Activated CD8-positive, alpha-beta memory T cell treated with anti-CD3 and anti-CD28 coated beads for 36 hours (primary cell): ENCODE results near the gene CPNE2. TPM values are rescaled to one million over a fixed set of nuclear protein-coding genes. Genes with fewer than 3 reads are reported as not detected.
"Not testable (repeated sequence)": the region's sequence is repeated elsewhere in the genome, so short reads cannot be mapped to it uniquely, and the experiment has no call there.

Source experiments
- CTCF ChIA-PET: fragments of 350-600 bp; sonication (Branson Sonifier 250); formaldehyde crosslinking; loops from one replicate; lab custom pipeline; 2021; ENCODE audit warnings: antibody characterized with exemption; lab: Charles Lee
- POLR2A ChIA-PET: fragments of 350-600 bp; sonication (Branson Sonifier 250); formaldehyde crosslinking; loops from one replicate; lab custom pipeline; 2021; ENCODE audit warnings: antibody characterized with exemption; lab: Charles Lee
- total RNA-seq, 2 experiments: library from RNA; stranded (reverse); gene quantifications; one replicate each; pipeline ENCODE4 v1.2.3, GENCODE V29; 2021

The CPNE2 gene
- total RNA-seq, 2 experiments from 2014 or later, result 4.8 to 7.1 TPM

GRCh38 chr16:57091200-57091974 lies 996 bp upstream of the CPNE2 start:
- POLR2A ChIA-PET, result interaction anchor here (1.8 kb wide), 1 partner anchor 94 kb away, joined by 5 read pairs; the partner anchor contains the start of genes PSME3IP1 and RSPRY1

DNA sequence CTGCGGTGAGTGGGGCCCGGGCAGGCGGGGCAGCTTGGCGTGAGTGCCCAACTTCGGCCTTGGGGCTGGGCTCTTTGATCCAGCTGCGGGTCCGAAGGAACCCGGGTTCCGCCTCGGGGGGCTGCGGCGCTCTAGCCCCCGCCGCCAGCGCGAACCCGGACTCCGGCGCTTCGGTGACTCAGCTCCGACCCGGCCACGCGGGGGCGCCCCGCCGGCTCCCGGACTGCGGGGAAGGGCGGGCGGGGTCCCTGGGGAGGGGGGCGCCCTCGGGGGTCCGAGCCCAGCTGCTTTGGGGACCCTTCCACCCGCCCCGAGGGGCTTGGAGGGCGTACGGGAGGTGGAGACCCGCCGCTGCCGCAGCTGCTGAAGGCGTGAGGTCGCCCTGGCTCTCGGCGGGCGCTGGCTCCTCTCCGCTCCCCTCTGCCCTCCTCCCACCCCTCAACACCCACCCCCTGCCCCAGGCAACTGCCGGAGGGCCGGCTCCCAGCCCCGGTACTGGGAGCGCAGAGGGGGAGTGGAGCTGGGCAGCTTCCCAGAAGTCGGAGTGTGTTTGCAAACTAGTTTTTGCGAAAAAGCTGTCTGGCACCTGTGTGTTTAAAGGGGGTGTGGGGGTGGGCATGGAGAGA lies 516 bp downstream of the CPNE2 start:
- POLR2A ChIA-PET, result interaction anchor here (0.5 to 1.8 kb wide), 6 partner anchors 48 to 544 kb away, joined by 3 to 5 read pairs (median 4); partner anchors contain the start of genes HERPUD1, PSME3IP1 and RSPRY1
- CTCF ChIA-PET, result interaction anchor here (0.7 to 2.4 kb wide), 15 partner anchors 10 to 233 kb away, joined by 3 to 21 read pairs (median 4); partner anchors contain the start of gene ARL2BP

More at GRCh38 chr16:57091200-57091974, 996 bp upstream of the CPNE2 start:
- CTCF ChIA-PET, result interaction anchor here (1.2 to 1.5 kb wide), 2 partner anchors 36 to 232 kb away, joined by 3 to 4 read pairs; no protein-coding TSS in a partner anchor

DNA sequence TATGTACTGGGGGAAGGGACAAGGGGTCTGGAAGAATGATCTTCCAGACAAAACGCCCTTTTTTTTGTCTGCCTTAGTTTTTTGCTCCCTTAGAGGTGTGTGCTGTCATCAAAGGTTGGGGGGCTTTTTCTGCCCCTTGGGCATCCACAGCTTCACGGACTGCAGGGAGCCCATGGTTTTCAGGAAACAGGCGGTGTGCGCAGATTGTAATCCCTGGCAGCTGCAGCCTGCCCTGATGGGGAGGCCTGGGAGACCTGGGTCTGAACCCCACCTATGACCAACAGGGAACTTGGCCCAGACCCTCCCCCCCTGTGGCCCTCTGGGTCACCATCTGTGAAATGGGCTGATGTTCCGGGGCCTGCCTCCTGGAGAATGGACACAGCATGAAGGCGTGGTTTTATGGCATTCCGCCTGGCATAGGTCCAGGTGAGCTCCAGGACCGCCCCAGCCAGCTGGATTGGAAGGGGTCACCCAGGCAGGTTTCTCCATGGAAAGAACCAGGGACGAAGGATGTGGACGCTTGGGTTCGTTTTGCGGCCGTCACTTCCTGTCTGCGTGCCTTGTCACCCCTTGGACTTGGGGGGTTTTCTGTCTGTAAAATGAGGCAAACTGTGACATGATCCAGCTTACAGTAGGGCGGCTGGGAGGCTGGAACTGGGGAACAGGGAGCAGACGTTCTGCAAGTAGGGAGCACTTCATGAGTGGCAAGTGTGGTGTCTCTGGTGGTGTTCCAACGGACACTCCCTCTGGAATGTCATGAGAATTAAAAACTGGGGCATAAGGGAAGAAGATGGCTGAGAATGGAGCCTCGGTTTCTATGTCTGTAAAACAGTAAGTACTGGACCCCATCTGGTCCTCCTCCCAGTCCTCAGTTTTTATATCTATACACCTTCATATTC lies 1.5 kb downstream of the CPNE2 start:
- CTCF ChIA-PET, result interaction anchor here (0.5 to 2.4 kb wide), 8 partner anchors 9 to 152 kb away, joined by 3 to 21 read pairs (median 4); partner anchors contain the start of gene ARL2BP
- POLR2A ChIA-PET, result interaction anchor here (0.5 to 0.8 kb wide), 4 partner anchors 156 to 543 kb away, joined by 3 to 4 read pairs (median 3); partner anchors contain the start of gene HERPUD1

GRCh38 chr16:57094911-57095310 lies 2.5 kb downstream of the CPNE2 start:
- CTCF ChIA-PET, result interaction anchor here (0.9 to 2.4 kb wide), 2 partner anchors 11 to 12 kb away, joined by 3 to 21 read pairs; no protein-coding TSS in a partner anchor
- POLR2A ChIA-PET, result no interaction called here

GRCh38 chr16:57096192-57096591 lies 3.8 kb downstream of the CPNE2 start:
- POLR2A ChIA-PET, result no interaction called here
- CTCF ChIA-PET, result interaction anchor here (0.6 to 1.4 kb wide), 3 partner anchors 12 to 73 kb away, joined by 3 to 4 read pairs (median 3); no protein-coding TSS in a partner anchor

DNA sequence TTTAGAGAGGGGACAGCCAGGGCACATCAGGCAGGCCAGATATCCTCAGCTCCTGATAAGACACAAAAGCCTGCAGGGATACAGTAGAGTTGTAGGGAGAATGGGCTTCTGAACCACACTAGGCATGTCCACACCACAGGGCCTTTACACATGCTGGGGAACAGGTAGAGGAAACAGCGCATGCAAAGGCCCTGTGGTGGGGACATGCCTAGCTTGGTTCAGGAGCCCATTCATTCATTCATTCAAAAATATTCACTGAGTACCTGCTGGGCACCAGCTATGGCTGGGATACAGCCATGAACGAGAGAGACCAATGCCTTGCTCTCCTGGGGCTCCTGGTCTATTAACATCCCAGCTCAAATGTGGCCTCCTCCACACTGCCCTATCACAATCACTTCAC lies 4.4 kb downstream of the CPNE2 start:
- POLR2A ChIA-PET, result interaction anchor here (0.7 kb wide), 1 partner anchor 9 kb away, joined by 9 read pairs; no protein-coding TSS in a partner anchor
- CTCF ChIA-PET, result interaction anchor here (0.6 to 1.4 kb wide), 3 partner anchors 13 to 73 kb away, joined by 3 to 4 read pairs (median 3); no protein-coding TSS in a partner anchor

DNA sequence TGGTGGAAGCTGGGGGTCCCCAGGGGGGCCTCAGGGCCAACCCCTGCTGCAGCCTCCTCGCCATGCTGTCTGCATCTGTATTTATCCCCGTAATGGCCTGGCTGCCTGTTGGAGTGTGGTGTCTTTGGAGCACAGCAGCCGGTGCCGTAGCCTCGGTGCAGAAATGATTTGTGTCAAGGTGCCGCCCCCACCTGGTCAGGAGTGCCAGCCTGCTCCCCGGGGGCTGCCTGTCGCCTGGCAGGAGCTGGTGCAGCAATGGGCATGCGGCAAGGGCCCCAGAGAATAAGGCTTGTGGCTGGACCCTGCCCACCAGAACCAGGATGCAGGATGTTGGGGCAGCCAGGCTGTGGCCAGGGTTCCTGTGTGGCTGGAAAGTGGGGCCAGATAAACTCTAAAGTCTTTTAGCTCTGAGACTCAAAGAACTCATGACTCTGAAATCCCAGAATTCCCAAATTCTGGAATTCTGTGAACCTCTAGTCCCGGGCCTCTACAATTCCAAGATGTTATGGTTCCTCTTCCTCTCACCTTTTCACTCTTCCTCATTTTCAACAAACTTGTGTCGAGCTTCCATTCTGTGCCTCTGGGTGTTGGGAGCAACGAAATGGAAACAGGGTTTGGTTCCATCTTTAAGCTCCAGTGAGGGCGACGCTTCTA lies 5.9 kb downstream of the CPNE2 start:
- POLR2A ChIA-PET, result no interaction called here
- CTCF ChIA-PET, result no interaction called here

DNA sequence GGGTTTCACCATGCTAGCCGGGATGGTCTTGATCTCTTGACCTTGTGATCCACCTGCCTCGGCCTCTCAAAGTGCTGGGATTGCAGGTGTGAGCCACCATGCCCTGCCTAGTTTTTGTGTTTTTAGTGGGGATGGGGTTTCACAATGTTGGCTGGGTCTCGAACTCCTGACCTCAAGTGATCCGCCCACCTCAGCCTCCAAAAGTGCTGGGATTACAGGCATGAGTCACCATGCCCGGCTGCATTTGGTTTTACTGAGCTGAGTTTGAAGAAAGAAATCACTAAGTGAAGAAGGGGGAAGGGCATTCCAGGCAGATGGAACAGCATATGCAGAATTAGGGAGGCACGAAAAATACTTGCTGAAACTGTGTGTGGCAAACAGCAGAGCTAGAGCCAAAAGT lies 7.6 kb downstream of the CPNE2 start:
- CTCF ChIA-PET, result interaction anchor here (2.2 kb wide), 1 partner anchor 16 kb away, joined by 7 read pairs; no protein-coding TSS in a partner anchor
- POLR2A ChIA-PET, result not testable (repeated sequence)

GRCh38 chr16:57100445-57100844 lies 8.1 kb downstream of the CPNE2 start:
- ChIA-PET CTCF (interaction anchor here (2.2 kb wide), 1 partner anchor 17 kb away, joined by 7 read pairs; no protein-coding TSS in a partner anchor), POLR2A (no interaction called here)

DNA sequence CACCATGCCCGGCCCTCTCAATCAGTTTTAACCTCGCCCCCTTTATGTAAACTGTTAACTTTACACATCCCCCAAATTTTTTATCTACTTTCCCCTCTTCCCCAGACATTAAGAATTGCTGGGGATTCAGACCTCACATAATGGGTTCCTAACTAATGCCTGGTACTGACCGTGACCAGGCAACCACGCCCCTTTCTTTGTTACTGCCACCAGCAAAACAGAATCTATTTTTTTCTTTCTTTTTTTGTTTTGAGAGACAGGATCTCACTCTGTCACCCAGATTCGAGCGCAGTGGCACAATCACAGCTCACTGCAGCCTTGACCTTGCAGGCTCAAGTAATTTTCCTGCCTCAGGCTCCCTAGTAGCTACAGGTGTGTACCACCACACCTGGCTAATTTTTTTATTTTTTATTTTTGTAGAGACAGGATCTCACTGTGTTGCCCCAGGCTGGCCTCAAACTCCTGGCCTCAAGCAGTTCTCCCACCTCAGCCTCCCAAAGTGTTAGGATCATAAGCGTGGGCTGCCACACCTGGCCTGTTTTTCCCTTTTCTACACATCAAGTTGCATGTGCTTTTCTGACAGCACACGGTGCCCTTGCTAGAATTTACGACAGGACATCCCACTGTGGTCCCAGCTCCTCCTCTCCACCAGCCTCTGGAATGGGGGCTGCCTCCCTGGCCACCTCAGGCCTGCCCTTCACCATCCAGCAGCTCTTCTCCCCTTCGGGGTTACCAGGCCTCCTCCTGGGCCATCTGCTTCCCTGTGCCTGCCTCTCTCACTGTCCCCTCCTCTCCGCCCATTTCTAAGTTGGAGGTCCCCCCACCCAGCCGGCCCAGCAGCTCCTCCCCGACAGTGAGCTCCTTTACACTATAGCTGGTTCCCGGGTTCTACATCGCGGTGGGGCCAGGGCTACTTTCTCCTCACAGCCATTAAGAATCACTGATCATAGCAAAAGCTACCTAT lies 10.8 kb downstream of the CPNE2 start:
- POLR2A ChIA-PET, result no interaction called here

DNA sequence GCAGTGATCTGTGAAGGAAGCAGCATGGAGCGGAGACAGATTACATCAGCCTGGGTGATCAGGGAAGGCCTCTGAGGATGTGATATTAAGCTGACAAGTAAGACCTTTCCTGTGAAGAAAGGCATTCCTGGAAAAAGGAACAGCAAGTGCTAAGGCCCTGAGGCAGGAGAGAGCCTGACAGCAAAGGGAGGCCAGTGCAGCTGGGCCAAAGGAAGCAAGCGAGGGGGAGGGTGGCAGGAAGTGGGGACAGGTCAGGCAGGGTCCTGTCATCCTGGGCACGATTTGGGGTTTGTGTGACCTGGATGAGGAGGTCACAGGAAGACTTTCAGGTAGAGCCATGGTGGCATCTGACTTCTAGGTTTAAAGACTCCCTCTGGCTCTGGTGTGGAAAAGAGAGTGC lies 12.3 kb downstream of the CPNE2 start:
- ChIA-PET POLR2A (interaction anchor here (0.5 kb wide), 1 partner anchor 16 kb away, joined by 3 read pairs; no protein-coding TSS in a partner anchor), CTCF (no interaction called here)

More for the DNA sequence above, 10.8 kb downstream of the CPNE2 start:
- CTCF ChIA-PET, result interaction anchor here (2.3 kb wide), 1 partner anchor 10 kb away, joined by 9 read pairs; the partner anchor contains the start of gene CPNE2

DNA sequence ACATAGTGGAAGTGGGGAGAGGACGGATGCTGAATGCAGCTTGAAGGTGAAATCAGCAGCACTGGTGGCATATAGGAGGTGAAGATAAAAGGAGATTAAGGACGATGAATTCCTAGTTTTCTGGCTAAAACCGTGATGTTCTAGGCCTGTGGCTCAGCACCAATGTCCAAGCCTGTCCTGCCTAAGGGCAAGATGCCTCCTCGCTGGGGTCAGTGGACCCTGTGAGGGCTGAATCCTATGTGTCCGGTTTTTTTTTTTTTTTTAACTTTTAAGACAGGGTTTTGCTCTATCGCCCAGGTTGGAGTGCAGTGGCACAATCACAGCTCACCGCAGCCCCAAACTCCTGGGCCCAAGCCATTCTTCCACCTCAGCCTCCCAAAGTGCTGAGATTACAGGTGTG lies 12.8 kb downstream of the CPNE2 start:
- POLR2A ChIA-PET, result interaction anchor here (0.5 to 0.6 kb wide), 3 partner anchors 8 to 15 kb away, joined by 3 to 9 read pairs (median 3); no protein-coding TSS in a partner anchor

GRCh38 chr16:57106767-57107166 lies 14.4 kb downstream of the CPNE2 start:
- CTCF ChIA-PET, result interaction anchor here (1.2 kb wide), 1 partner anchor 14 kb away, joined by 4 read pairs; the partner anchor contains the start of gene CPNE2

More for the DNA sequence above, 12.8 kb downstream of the CPNE2 start:
- CTCF ChIA-PET, result no interaction called here

GRCh38 chr16:57107321-57107922 lies 15.0 kb downstream of the CPNE2 start:
- ChIA-PET POLR2A (no interaction called here), CTCF (interaction anchor here (0.6 to 1.2 kb wide), 2 partner anchors 14 to 451 kb away, joined by 3 to 4 read pairs; partner anchors contain the start of gene CPNE2)

More at GRCh38 chr16:57106767-57107166, 14.4 kb downstream of the CPNE2 start:
- POLR2A ChIA-PET, result no interaction called here

- POLR2A ChIA-PET, result no interaction called here
- CTCF ChIA-PET, result no interaction called here
Measured at GRCh38 chr16:57108432-57108831, 16.0 kb downstream of the CPNE2 start.
